Amygdala (tissue), 56 donors: ENCODE measurements around the gene IRF2BPL.

Source experiments
- DNase-seq, 56 donors: peaks; one replicate each; lab custom pipeline; 2025; lab: John Stamatoyannopoulos, UW

The IRF2BPL gene

GRCh38 chr14:76996563-76997146, 31.9 kb downstream of the IRF2BPL start:
- no peak for DNase-seq

DNA sequence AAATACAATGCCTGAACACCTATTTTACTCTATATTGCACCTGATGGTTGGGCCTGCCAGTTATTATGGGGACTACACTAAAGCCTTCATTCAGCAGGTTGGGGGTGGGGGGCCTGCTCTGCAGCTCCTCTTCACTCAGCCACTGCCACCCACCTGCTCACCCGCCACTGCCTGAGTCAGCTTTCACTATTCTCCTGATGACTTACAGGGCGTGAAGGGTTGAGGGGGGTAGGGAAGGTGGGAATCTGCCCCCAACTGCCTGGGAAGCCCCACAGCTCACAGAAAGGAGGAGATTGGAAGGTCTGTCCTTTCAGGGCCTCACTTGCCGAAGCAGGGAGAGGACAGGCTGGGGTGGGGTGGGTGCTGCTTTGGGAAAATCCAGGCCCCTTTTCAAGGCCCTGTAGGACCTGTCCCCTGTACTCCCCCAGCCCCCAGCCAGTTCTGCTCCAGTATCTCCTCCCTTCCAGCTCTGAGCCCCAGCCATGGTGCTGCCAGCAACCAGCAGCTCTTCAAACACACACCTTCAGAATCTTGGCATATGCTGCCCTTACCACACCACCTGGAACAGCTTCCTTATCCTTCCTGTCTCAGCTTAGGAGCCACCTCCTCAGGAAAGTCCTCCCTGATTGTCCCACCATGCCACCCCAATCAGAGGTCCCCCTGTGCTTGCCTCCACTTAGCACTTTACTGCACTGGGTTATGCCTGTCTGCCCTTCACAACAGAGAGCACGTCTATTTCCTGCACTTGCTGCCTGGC, 33.1 kb downstream of the IRF2BPL start:
- no peak for DNase-seq

DNA sequence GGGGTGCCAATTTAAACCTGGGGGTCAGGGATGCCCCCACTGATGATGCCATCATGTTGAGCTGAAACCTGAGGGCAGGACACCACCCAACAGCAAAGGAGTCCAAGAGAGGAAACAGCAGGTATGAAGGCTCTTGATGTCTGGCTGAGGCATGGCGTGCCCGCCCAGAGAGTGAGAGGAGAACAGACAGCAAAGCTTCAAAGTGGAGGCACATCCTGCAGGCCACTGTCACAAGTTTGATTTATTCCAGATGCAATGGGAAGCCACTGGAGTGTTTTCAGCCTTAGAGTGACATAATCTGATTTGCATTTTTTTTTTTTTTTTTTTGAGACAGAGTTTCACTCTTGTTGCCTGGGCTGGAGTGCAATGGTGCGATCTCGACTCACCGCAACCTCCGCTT, 34.8 kb downstream of the IRF2BPL start:
- DNase-seq: no peak

DNA sequence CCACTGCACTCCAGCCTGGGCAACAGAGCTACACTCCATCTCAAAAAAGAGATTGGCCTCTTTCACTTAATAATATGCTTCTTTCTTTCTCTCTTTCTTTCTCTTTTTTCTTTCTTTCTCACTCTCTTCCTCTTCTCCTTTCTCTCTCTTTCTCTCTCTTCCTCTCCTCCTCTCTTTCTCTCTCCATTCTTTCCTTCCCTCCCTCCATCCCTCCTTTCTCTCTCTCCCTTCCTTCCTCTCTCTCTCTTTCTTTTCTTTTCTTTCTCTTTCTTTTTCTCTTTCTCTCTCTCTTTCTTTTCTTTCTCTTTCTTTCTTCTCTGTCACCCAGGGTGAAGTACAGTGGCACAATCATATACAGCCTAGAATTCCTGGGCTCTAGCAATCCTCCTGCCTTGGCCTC, 38.4 kb downstream of the IRF2BPL start:
- no peak for DNase-seq

DNA sequence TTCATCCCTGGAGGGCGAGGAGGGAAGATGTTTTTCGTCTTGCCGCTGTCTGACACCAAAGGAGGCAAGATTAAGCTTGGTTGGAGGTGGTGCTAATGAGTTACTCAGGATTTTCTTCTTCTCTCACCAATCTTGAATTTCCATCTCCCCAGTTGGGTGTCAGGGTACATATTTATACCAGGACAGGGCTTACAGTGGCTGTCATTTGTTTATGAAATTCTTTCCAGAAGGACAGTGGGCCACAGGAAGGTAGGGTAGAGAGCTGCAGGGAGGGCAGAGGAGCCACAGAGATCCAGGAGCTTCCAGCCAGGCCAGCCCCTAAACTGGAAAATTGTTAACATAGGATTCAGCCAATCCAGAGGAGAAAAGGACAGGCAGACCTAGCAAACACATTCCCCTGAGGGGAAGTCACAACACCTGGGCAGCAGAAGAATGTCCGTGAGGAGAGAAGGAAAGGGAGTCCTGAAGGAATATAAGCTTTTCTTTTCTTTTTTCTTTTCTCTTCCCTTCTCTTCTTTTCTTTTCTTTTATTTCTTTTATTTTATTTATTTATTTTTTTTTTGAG, 40.5 kb downstream of the IRF2BPL start:
- DNase-seq: no peak

- DNase-seq: no peak
Observed at GRCh38 chr14:76986231-76986565, 42.3 kb downstream of the IRF2BPL start.

- DNase-seq: peak in 2 of 56 donors; percentile 5 to 7
Observed at GRCh38 chr14:76985540-76986230, 42.8 kb downstream of the IRF2BPL start.

DNA sequence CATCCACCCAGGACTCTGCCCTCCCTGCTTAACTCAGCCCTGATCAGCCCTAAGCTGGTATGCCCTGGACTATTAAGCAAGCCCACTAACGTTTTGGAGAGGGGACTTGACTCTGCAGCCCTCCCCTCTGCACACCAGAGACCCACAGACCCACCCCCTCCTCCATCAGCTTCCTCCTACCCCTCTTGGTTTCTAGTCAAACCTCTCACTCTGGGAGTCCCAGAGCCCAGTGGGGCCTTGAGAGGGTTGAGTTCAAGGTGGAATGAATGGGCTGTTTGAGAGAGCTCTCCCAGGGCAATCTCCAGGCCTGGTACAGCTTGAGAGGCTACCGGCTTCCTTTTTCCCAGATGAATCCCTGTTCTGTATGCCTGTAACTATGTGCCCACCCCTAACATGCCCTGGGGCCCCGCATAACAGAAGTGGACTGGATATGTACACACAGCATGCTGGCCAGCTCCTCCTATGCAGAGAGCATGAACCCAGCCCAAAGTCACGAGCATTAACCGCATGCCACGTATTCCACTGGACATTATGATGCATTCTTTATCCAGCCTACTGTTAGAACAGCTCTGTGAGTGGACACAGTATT, 43.6 kb downstream of the IRF2BPL start:
- no peak for DNase-seq

DNA sequence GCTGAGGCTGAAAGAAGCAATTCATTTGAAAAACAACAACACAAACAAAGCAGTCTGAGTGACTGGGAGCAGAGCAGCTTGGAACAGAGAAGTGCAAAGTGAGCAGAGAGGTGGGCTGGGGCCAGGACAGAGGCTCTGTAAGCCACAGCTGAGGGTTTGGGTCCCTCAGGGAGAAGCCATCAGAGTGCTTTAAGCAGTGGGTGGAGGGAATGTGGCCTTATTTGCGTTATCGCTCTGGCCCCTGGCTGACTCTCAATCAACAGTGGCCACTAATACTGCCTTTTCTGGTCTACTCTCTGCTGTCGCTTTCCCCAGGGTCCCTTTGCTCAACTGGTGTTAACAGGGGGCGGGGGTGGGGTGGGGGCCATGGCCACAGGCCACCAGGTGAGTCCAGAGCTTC, 44.2 kb downstream of the IRF2BPL start:
- no peak for DNase-seq

- DNase-seq: no peak
Observed at GRCh38 chr14:76981670-76982069, 46.8 kb downstream of the IRF2BPL start.

DNA sequence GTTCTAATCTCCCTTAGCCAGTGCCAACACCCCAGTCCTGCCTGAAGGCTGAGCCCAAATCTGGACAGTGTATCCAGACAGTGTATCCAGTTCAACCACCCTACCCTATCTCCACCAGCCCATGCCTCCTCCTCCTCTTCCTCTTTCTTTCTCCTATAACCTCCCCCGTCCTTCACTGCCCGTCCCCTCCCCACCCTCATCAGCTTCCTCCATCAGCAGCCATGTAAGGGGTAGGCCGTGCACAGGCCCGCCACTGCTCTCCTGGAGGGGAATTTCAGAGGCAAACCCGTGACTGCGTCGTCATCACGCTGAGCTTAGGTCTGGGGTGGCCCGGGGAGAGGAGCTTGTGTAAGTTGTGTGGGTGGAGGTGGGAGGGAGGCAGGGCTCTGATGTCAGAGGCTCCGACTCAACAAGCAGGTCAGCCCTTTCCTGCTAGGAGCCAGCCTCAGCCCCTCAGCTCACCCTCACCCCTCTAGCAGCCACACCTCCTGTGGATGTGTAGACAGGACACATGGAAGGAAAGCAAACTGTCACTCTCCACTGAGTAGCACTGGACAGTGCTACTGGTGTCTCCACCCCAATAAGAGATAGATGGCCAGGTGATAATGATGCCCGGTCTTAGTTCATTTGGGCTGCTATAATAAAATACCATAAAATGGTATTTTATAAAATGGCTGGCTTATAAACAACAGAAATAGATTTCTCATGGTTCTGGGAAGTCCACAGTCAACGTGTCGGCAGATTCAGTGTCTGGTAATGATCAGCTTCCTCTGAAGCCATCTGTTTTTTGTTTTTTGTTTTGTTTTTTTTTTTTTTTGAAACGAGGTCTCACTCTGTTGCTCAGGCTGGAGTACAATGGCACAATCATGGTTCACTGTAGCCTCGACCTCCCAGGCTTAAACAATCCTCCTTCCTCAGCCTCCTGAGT, 50.5 kb downstream of the IRF2BPL start:
- DNase-seq: peak in 20 of 56 donors; percentile 5 to 49 (median 27)

- no peak for DNase-seq
Observed at GRCh38 chr14:76976240-76977005, 52.1 kb downstream of the IRF2BPL start.

GRCh38 chr14:76975812-76976211, 52.7 kb downstream of the IRF2BPL start:
- DNase-seq: no peak

- no peak for DNase-seq
Observed at GRCh38 chr14:76975051-76975450, 53.5 kb downstream of the IRF2BPL start.
